Large intestine (tissue), 3 donors: Measurements from ENCODE around the gene SOCS6. TPM values are rescaled to one million over a fixed set of nuclear protein-coding genes. Genes with fewer than 3 reads are reported as not detected.

Experiments used
- DNase-seq, 2 donors: peaks; one replicate each; pipeline versions ENCODE4 v3.0.0 to v3.0.0-alpha.2; 2013
- H3K27ac ChIP-seq: one replicate; pipeline ENCODE4 v1.5.1; 2013; ENCODE audit warnings: low read length
- H3K27me3 ChIP-seq: 2 replicates; pipeline ENCODE4 v1.6.1; 2013; ENCODE audit warnings: low read length; ENCODE audit not compliant: control insufficient read depth, insufficient read depth
- H3K36me3 ChIP-seq: 2 replicates; pipeline ENCODE4 v1.6.1; 2013; ENCODE audit warnings: low read length; ENCODE audit not compliant: control insufficient read depth, insufficient read depth
- H3K4me1 ChIP-seq: one replicate; pipeline ENCODE4 v1.6.1; 2013; ENCODE audit warnings: low read length; ENCODE audit not compliant: control insufficient read depth, insufficient read depth
- H3K4me3 ChIP-seq: one replicate; pipeline ENCODE4 v1.5.1; 2013; ENCODE audit warnings: low read length
- H3K9me3 ChIP-seq: one replicate; pipeline ENCODE4 v1.6.1; 2013; ENCODE audit warnings: mild to moderate bottlenecking, low read depth, low read length, moderate library complexity; ENCODE audit not compliant: control insufficient read depth
- WGBS: methylation state at CpG from one replicate; pipeline ENCODE4 v1.1.5; 2013; ENCODE audit warnings: low lambda C conversion rate; ENCODE audit not compliant: insufficient coverage; 5-methylcytosine and 5-hydroxymethylcytosine counted together
- polyA plus RNA-seq: library from polyadenylated mRNA; unstranded; fragments of 120-200 nt; gene quantifications from one replicate; pipeline ENCODE4 v1.2.1, GENCODE V29; 2013

SOCS6 gene
- polyA plus RNA-seq, 1 donor: 37.3 TPM

- H3K4me3 ChIP-seq: no peak overlapping the region
- H3K4me1 ChIP-seq: no peaks in the 10 kb centered on the region
- no peaks in the 10 kb centered on the region for H3K9me3 ChIP-seq
- H3K27ac ChIP-seq: no peak overlapping the region
- H3K36me3 ChIP-seq: no peaks in the 10 kb centered on the region
- H3K27me3 ChIP-seq: no peaks in the 10 kb centered on the region
- 80% methylated on average over 1 of the region's 6 CpGs for WGBS
- no peak for DNase-seq
Measured at GRCh38 chr18:70260683-70261082, 28.2 kb upstream of the SOCS6 start.

DNA sequence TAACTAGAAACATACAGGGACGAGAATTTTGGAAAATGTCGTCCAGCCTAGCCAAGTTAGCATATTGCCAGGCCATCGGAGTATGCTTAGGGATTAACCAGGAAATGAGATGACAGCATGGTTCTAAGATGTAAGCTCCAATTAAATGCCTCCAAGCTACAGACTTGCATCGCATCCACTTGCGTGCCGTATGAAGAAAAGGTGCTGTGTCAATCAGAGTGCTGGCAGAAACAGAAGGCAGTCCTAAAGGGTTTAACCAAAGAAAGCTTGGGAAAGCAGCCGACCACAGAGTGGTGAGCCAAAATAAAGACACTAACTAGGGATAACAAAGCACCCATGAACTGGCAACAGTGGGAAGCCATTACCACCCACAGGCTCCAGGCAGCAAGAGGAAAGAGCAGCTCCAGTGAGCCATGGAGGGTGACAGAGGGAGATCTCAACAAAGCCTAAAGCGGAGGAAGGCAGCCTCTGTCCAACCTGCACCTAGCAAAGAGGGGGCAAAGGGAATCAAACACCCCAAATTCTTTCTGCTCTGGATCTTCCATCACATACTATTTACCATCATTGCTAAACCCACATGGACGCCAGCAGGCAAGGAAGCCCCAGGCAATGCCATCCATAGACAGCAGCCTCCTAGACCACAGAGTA is 27.6 kb upstream of the SOCS6 start:
- Histone ChIP-seq H3K4me1 (no peaks in the 10 kb centered on the region), H3K27ac (no peak overlapping the region), H3K36me3 (no peaks in the 10 kb centered on the region), H3K27me3 (no peaks in the 10 kb centered on the region), H3K4me3 (no peak overlapping the region), H3K9me3 (no peaks in the 10 kb centered on the region)
- WGBS: no CpG with 5 or more reads among the region's 9 CpGs
- no peak for DNase-seq

- WGBS: 100% methylated on average over 1 of the region's 3 CpGs
- Histone ChIP-seq H3K27me3 (no peaks in the 10 kb centered on the region), H3K4me1 (no peaks in the 10 kb centered on the region), H3K9me3 (no peaks in the 10 kb centered on the region), H3K36me3 (no peaks in the 10 kb centered on the region), H3K27ac (no peak overlapping the region), H3K4me3 (no peak overlapping the region)
- DNase-seq: no peak
Measured at GRCh38 chr18:70263336-70263735, 25.5 kb upstream of the SOCS6 start.

DNA sequence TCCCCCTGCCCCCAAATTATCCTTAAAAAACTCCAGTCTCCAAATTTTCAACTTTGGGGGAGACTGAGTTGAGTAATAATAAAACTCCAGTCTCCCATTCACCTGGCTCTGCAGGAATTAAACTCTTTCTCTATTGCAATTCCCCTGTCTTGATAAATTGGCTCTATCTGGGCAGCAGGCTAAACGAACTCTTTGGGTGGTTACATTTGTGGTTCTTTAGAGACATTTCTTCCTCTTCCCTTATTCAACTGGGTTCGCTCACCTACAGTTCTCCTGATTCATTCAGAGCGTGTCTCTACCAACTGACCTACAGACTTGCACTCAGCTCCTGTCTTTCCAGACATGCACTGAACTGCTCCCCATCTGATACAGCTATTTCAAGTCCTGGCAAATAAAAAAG is 17.1 kb upstream of the SOCS6 start:
- Histone ChIP-seq H3K4me1 (no peaks in the 10 kb centered on the region), H3K4me3 (no peak overlapping the region), H3K36me3 (no peaks in the 10 kb centered on the region), H3K27me3 (no peaks in the 10 kb centered on the region), H3K27ac (no peak overlapping the region), H3K9me3 (peaks cover 5% of the 10 kb centered on the region)
- no peak for DNase-seq
- WGBS: 86% methylated on average over 2 of the region's 3 CpGs

GRCh38 chr18:70273021-70273420 is 15.8 kb upstream of the SOCS6 start:
- no CpG with 5 or more reads among the region's 1 CpG for WGBS
- Histone ChIP-seq H3K27me3 (no peaks in the 10 kb centered on the region), H3K27ac (no peak overlapping the region), H3K4me3 (no peak overlapping the region), H3K9me3 (peaks cover 5% of the 10 kb centered on the region), H3K36me3 (no peaks in the 10 kb centered on the region), H3K4me1 (no peaks in the 10 kb centered on the region)
- no peak for DNase-seq

GRCh38 chr18:70276416-70277191 is 12.2 kb upstream of the SOCS6 start:
- no peak for DNase-seq
- 50% methylated on average over 3 of the region's 5 CpGs for WGBS

GRCh38 chr18:70279470-70279869 is 9.4 kb upstream of the SOCS6 start:
- H3K4me1 ChIP-seq: no peaks in the 10 kb centered on the region
- H3K36me3 ChIP-seq: no peaks in the 10 kb centered on the region
- H3K27me3 ChIP-seq: no peaks in the 10 kb centered on the region
- H3K4me3 ChIP-seq: no peak overlapping the region
- no CpG with 5 or more reads among the region's 2 CpGs for WGBS
- H3K27ac ChIP-seq: no peak overlapping the region
- DNase-seq: no peak
- peaks cover 3% of the 10 kb centered on the region for H3K9me3 ChIP-seq

More at GRCh38 chr18:70276416-70277191, 12.2 kb upstream of the SOCS6 start:
- H3K9me3 ChIP-seq: peaks cover 8% of the 10 kb centered on the region
- H3K4me3 ChIP-seq: no peak overlapping the region
- H3K4me1 ChIP-seq: no peaks in the 10 kb centered on the region
- H3K36me3 ChIP-seq: no peaks in the 10 kb centered on the region
- no peaks in the 10 kb centered on the region for H3K27me3 ChIP-seq
- H3K27ac ChIP-seq: no peak overlapping the region

DNA sequence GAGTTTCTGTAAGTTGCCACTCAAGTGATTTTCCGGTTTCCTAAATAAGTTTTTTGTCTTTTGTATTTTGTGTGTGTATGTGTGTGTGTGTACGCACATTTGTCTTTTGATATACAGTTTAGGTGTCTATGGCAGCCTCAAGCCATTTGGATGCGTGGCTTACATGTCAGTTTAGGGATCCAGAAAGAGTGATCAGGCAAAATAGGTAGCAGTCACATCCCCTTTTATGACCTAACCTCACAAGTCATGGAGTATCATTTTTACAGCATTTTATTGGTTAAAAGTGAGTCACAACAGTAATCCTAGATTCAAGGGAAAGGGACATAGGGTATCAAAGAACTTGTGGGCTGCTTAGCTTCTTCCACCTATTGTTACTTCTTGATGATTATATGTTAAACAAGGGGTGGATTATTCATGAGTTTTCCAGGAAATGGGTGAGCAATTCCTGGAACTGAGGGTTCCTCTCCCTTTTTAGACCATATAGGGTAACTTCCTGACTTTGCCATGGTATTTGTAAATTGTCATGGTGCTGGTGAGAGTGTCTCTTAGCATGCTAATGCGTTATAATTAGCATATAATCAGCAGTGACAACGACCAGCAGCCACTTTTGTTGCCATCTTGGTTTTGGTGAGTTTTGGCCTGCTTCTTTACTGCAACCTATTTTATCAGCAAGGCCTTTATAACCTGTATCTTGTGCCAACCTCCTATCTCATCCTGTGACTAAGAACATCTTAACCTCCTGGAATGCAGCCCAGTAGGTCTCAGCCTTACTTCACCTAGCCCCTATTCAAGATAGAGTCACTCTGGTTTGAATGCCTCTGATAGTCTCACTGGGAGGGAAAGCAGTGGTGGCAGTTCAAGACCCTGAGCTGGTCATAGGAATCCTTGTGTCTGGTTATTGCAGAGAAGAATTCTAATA is 8.6 kb upstream of the SOCS6 start:
- WGBS: 100% methylated on average over 2 of the region's 5 CpGs
- H3K36me3 ChIP-seq: no peaks in the 10 kb centered on the region
- H3K27ac ChIP-seq: no peak overlapping the region
- no peak for DNase-seq
- H3K9me3 ChIP-seq: peaks cover 3% of the 10 kb centered on the region
- H3K27me3 ChIP-seq: no peaks in the 10 kb centered on the region
- H3K4me1 ChIP-seq: no peaks in the 10 kb centered on the region
- no peak overlapping the region for H3K4me3 ChIP-seq

GRCh38 chr18:70284976-70285620 is 3.7 kb upstream of the SOCS6 start:
- no CpG with 5 or more reads among the region's 2 CpGs for WGBS
- H3K9me3 ChIP-seq: peaks cover under 1% of the 10 kb centered on the region
- H3K4me3 ChIP-seq: no peak overlapping the region
- H3K27ac ChIP-seq: no peak overlapping the region
- no peak for DNase-seq
- H3K36me3 ChIP-seq: no peaks in the 10 kb centered on the region
- no peaks in the 10 kb centered on the region for H3K4me1 ChIP-seq
- H3K27me3 ChIP-seq: no peaks in the 10 kb centered on the region

- 100% methylated on average over 2 of the region's 2 CpGs for WGBS
- Histone ChIP-seq H3K27me3 (no peaks in the 10 kb centered on the region), H3K27ac (no peak overlapping the region), H3K9me3 (no peaks in the 10 kb centered on the region), H3K4me1 (peaks cover 21% of the 10 kb centered on the region), H3K4me3 (no peak overlapping the region), H3K36me3 (peaks cover 2% of the 10 kb centered on the region)
- no peak for DNase-seq
Measured at GRCh38 chr18:70287731-70288130, 1.1 kb upstream of the SOCS6 start.
